ENCODE measurements around the gene MORC4.

DNA sequence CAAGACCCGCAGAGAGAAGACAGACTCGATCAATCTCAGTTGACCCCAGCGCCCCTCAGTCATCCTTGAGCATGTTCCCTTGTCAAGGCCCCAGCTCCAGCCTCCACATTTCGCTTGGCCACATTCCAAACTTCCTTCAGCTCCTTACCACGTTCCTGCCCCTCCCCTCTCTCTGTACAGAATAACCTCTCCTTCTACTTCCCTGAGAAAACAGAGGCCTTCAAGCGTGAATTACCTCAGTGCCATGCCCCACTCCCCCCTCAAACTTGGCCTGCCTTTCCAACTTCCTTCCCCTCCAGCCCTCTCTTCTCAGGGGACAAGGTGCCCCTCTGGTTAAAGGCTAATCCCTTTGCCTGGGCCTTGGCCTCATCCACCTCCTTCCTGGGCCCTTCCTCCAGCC is 93.7 kb downstream of the MORC4 start:
- TF ChIP-seq, protein P1, sequence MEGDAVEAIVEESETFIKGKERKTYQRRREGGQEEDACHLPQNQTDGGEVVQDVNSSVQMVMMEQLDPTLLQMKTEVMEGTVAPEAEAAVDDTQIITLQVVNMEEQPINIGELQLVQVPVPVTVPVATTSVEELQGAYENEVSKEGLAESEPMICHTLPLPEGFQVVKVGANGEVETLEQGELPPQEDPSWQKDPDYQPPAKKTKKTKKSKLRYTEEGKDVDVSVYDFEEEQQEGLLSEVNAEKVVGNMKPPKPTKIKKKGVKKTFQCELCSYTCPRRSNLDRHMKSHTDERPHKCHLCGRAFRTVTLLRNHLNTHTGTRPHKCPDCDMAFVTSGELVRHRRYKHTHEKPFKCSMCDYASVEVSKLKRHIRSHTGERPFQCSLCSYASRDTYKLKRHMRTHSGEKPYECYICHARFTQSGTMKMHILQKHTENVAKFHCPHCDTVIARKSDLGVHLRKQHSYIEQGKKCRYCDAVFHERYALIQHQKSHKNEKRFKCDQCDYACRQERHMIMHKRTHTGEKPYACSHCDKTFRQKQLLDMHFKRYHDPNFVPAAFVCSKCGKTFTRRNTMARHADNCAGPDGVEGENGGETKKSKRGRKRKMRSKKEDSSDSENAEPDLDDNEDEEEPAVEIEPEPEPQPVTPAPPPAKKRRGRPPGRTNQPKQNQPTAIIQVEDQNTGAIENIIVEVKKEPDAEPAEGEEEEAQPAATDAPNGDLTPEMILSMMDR (IDR thresholded peaks at IDR 0.05), result no peak
- TF ChIP-seq PHF8 (IDR thresholded peaks at IDR 0.05; ENCODE audit: borderline replicate concordance, low read depth) (no peak), MAX (IDR thresholded peaks at IDR 0.05) (no peak), RNF2 (IDR thresholded peaks at IDR 0.05; ENCODE audit: borderline replicate concordance, low read depth) (no peak), CEBPB (IDR thresholded peaks at IDR 0.05) (no peak), MAZ (IDR thresholded peaks at IDR 0.05; ENCODE audit: borderline replicate concordance, low read depth, low read length) (no peak), MYC (IDR thresholded peaks at IDR 0.05; ENCODE audit: borderline replicate concordance, low read length) (no peak), EP300 (IDR thresholded peaks at IDR 0.05) (no peak), KDM5A (IDR thresholded peaks at IDR 0.05) (no peak), POLR2A (IDR thresholded peaks at IDR 0.05; ENCODE audit: low read length) (no peak), CBX8 (IDR thresholded peaks at IDR 0.05) (no peak)
